Mammary epithelial cell (primary cell): ENCODE results near the gene SLC6A5.

Experiments
- EZH2 ChIP-seq: IDR thresholded peaks from 2 replicates; pipeline ENCODE4 v1.6.1; 2012; ENCODE audit warnings: low read length, inconsistent platforms, borderline replicate concordance
- TF ChIP-seq, protein P1 (sequence below), 2 donors: IDR thresholded peaks in 1 of 2; conservative IDR thresholded peaks in 1 of 2; 2 replicates each; pipeline ENCODE4 v1.5.1; 2011 to 2012; ENCODE audit warnings: inconsistent platforms in 2 of 2, low read length in 2 of 2, mild to moderate bottlenecking in 2 of 2, control low read depth in 1 of 2, low read depth in 1 of 2; ENCODE audit not compliant: insufficient read depth in 1 of 2; ENCODE audit errors: extremely low read depth in 1 of 2

- TF ChIP-seq, protein P1, sequence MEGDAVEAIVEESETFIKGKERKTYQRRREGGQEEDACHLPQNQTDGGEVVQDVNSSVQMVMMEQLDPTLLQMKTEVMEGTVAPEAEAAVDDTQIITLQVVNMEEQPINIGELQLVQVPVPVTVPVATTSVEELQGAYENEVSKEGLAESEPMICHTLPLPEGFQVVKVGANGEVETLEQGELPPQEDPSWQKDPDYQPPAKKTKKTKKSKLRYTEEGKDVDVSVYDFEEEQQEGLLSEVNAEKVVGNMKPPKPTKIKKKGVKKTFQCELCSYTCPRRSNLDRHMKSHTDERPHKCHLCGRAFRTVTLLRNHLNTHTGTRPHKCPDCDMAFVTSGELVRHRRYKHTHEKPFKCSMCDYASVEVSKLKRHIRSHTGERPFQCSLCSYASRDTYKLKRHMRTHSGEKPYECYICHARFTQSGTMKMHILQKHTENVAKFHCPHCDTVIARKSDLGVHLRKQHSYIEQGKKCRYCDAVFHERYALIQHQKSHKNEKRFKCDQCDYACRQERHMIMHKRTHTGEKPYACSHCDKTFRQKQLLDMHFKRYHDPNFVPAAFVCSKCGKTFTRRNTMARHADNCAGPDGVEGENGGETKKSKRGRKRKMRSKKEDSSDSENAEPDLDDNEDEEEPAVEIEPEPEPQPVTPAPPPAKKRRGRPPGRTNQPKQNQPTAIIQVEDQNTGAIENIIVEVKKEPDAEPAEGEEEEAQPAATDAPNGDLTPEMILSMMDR (conservative IDR thresholded peaks at IDR 0.05 in 1 of 2, IDR thresholded peaks at IDR 0.05 in 1 of 2; ENCODE audit: extremely low read depth in 1 of 2, insufficient read depth in 1 of 2, low read depth in 1 of 2, low read length in 2 of 2) = no peak
- no peak for TF ChIP-seq EZH2
Observed at GRCh38 chr11:20590381-20590780, 9.0 kb upstream of the SLC6A5 start.
